B cell (primary cell): ENCODE results near the gene ERBB4.

ENCODE experiments used
- EZH2 ChIP-seq: IDR thresholded peaks from 2 replicates; pipeline ENCODE4 v1.6.1; 2012; ENCODE audit warnings: borderline replicate concordance, low read depth, mild to moderate bottlenecking, moderate library complexity, low read length; ENCODE audit not compliant: insufficient read depth, poor library complexity, severe bottlenecking
- TF ChIP-seq, protein P1 (sequence below): fragments of 200-600 bp; IDR thresholded peaks from one replicate; pipeline ENCODE4 v1.8.0; 2022; ENCODE audit warnings: antibody characterized with exemption, mild to moderate bottlenecking

DNA sequence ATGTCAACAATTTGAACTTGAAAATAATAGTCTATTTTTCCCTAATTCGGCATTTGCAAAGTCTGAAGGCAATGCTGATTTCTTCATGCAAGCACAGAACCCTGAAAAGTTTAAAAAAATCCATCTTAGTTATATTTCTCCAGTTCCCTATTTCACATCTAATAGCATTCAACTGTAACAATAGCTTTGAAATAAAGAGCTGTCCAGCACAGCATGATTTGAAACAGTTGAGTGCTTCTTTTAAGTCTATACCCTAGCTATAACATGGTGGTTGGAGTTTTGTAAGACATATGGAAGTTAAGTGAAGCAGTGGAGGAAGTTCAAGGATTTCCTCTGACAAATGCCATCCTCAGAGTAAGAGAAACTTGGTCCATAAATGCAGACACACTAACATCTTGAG is 691.9 kb downstream of the ERBB4 start:
- TF ChIP-seq, protein P1, sequence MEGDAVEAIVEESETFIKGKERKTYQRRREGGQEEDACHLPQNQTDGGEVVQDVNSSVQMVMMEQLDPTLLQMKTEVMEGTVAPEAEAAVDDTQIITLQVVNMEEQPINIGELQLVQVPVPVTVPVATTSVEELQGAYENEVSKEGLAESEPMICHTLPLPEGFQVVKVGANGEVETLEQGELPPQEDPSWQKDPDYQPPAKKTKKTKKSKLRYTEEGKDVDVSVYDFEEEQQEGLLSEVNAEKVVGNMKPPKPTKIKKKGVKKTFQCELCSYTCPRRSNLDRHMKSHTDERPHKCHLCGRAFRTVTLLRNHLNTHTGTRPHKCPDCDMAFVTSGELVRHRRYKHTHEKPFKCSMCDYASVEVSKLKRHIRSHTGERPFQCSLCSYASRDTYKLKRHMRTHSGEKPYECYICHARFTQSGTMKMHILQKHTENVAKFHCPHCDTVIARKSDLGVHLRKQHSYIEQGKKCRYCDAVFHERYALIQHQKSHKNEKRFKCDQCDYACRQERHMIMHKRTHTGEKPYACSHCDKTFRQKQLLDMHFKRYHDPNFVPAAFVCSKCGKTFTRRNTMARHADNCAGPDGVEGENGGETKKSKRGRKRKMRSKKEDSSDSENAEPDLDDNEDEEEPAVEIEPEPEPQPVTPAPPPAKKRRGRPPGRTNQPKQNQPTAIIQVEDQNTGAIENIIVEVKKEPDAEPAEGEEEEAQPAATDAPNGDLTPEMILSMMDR: no peak
- no peak for TF ChIP-seq EZH2
